Measurements from ENCODE around the gene OR1L8. TPM values are rescaled to one million over a fixed set of nuclear protein-coding genes. Genes with fewer than 3 reads are reported as not detected.

OR1L8 gene
- total RNA-seq, 1 experiment from 2014 or later: not detected

- in situ Hi-C loops (cut with HindIII; ENCODE audit: low pct_unique_long_range_greater_than_20kb, low sequenced_read_pairs): no loop called here
- no peak for DNase-seq (ENCODE audit: low read depth)
Measured at GRCh38 chr9:122526602-122527001, 56.6 kb downstream of the OR1L8 start.

- in situ Hi-C loops (cut with HindIII; ENCODE audit: low pct_unique_long_range_greater_than_20kb, low sequenced_read_pairs): no loop called here
- DNase-seq (ENCODE audit: low read depth): no peak
Measured at GRCh38 chr9:122519376-122519775, 63.8 kb downstream of the OR1L8 start.

DNA sequence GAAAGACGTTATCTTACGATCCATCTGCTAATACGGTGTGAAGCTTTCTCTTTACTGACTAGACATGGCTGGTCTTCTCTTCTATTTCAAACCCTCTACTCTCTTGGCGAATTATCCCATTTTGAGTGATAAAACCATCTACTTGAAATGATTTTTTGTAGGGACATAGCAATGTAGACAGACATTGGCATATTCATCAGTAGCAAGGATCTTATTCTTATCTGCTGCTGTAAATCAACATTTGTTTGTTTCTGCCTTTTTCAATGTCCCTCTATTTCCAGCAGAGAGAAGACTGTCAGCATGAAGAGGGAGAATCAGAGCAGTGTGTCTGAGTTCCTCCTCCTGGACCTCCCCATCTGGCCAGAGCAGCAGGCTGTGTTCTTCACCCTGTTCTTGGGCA is 64.3 kb downstream of the OR1L8 start, which contains the start of gene OR1J4:
Gene OR1J4, plus strand, starts transcription at position 301 of the 400 bp plus-strand sequence. Its CDS starts 0 bp downstream, at position 301.
- no peak for DNase-seq (ENCODE audit: low read depth)
- in situ Hi-C loops (cut with HindIII; ENCODE audit: low pct_unique_long_range_greater_than_20kb, low sequenced_read_pairs): no loop called here

GRCh38 chr9:122518226-122518625 is 65.0 kb downstream of the OR1L8 start:
- in situ Hi-C loops (cut with HindIII; ENCODE audit: low pct_unique_long_range_greater_than_20kb, low sequenced_read_pairs): no loop called here
- DNase-seq (ENCODE audit: low read depth): no peak

Other genes starting within 250 kb of the OR1L8 start
- 2.6 and 7.6 TPM in 2 replicates for gene PTGS1, start 212.4 kb downstream of the OR1L8 start, total RNA-seq (2014; rRNA removed; shearing (Covaris generic); ENCODE audit: low replicate concordance)
- not detected in 2 replicates for gene OR1J1, start 105.5 kb downstream of the OR1L8 start, total RNA-seq (2014; rRNA removed; shearing (Covaris generic); ENCODE audit: low replicate concordance)
- not detected in 2 replicates for gene OR1J2, start 72.6 kb downstream of the OR1L8 start, total RNA-seq (2014; rRNA removed; shearing (Covaris generic); ENCODE audit: low replicate concordance)
- not detected in 2 replicates for gene OR1J4, start 64.2 kb downstream of the OR1L8 start, total RNA-seq (2014; rRNA removed; shearing (Covaris generic); ENCODE audit: low replicate concordance)
- gene OR1N1, start 56.1 kb downstream of the OR1L8 start, total RNA-seq (2014; rRNA removed; shearing (Covaris generic); ENCODE audit: low replicate concordance): not detected in 2 replicates
- gene OR1N2, start 30.3 kb downstream of the OR1L8 start, total RNA-seq (2014; rRNA removed; shearing (Covaris generic); ENCODE audit: low replicate concordance): not detected in 2 replicates
- gene OR1Q1, start 31.4 kb upstream of the OR1L8 start, total RNA-seq (2014; rRNA removed; shearing (Covaris generic); ENCODE audit: low replicate concordance): not detected in 2 replicates
- not detected in 2 replicates for gene OR1B1, start 74.2 kb upstream of the OR1L8 start, total RNA-seq (2014; rRNA removed; shearing (Covaris generic); ENCODE audit: low replicate concordance)
- not detected in 2 replicates for gene OR1L1, start 78.3 kb upstream of the OR1L8 start, total RNA-seq (2014; rRNA removed; shearing (Covaris generic); ENCODE audit: low replicate concordance)
- gene OR1L3, start 91.7 kb upstream of the OR1L8 start, total RNA-seq (2014; rRNA removed; shearing (Covaris generic); ENCODE audit: low replicate concordance): not detected in 2 replicates
- not detected in 2 replicates for gene OR1L4, start 140.6 kb upstream of the OR1L8 start, total RNA-seq (2014; rRNA removed; shearing (Covaris generic); ENCODE audit: low replicate concordance)
- not detected in 2 replicates for gene OR1L6, start 158.9 kb upstream of the OR1L8 start, total RNA-seq (2014; rRNA removed; shearing (Covaris generic); ENCODE audit: low replicate concordance)
- gene OR5C1, start 205.5 kb upstream of the OR1L8 start, total RNA-seq (2014; rRNA removed; shearing (Covaris generic); ENCODE audit: low replicate concordance): not detected in 2 replicates
- not detected in 2 replicates for gene OR1K1, start 216.7 kb upstream of the OR1L8 start, total RNA-seq (2014; rRNA removed; shearing (Covaris generic); ENCODE audit: low replicate concordance)
- gene PDCL, start 245.2 kb upstream of the OR1L8 start, total RNA-seq (2014; rRNA removed; shearing (Covaris generic); ENCODE audit: low replicate concordance): 30.1 and 31.8 TPM in 2 replicates

Data from Caki2 (cell line).